ENCODE data around the gene AATK. TPM values are rescaled to one million over a fixed set of nuclear protein-coding genes. Genes with fewer than 3 reads are reported as not detected.

Gene AATK
- polyA plus RNA-seq, 12 donors = 4.4 to 12.8 (median 9.4) TPM; not detected in 1

GRCh38 chr17:81143200-81143527, 22.9 kb downstream of the AATK start:
- no peak for DNase-seq

DNA sequence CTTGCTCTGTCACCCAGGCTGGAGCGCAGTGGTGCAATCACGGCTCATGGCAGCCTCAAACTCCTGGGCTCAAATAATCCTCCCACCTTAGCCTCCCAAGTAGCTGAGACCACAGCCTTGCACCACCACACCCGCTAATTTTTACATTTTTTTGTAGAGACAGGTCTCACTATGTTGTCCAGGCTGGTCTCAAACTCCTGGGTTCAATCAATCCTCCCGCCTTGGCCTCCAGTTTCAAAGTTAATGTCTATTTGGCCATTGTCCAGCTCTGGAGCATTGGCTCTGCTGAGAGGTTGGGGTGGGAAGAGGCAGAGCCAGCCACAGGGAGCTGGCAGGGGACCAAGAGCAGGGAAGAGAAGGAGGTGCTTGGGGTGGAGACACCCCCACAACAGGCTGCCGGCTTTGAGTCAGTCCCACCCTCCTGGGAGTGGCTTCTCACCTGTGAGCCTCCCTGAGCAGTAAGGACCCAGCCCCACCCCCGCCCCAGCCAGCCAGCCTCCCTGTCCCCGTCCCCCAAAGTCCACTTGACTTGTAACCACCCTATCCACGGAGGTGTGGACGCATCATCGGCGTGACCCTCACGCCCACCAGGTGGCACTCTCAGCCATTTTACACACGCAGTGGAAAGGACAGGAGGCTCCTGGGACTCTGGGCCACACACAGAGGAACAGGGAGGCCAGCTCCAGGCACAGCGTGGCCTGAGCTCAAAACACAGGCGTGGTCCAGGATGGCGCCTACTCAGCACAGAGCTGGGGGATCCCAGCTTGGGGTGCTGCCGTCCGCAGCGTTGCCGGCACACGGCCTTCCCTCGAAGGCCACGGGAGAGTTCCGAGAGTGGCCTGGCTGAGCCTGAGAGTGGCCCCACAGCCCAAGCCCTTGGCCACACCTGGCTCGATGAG, 23.5 kb downstream of the AATK start:
- peak; percentile 87 for DNase-seq

GRCh38 chr17:81140695-81141094, 25.3 kb downstream of the AATK start:
- no peak for DNase-seq

DNA sequence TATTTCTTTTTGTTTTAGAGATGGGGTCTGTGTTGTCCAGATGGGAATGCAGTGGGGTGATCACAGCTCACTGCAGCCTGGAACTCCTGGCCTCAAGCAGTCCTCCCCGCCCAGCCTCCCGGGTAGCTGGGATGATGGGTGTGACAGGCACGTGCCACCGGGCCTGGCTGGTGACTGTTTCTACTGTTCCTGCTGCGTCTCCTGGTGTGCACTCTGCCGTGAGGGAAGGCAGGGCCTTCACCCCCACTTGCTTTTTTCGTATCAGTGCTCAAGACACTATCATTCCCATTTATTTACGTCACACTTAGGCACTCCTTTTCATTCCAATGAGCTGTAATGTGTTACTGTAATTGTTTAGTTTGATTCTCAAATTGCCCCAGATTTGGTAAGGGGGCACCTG, 26.0 kb downstream of the AATK start:
- DNase-seq = no peak

DNA sequence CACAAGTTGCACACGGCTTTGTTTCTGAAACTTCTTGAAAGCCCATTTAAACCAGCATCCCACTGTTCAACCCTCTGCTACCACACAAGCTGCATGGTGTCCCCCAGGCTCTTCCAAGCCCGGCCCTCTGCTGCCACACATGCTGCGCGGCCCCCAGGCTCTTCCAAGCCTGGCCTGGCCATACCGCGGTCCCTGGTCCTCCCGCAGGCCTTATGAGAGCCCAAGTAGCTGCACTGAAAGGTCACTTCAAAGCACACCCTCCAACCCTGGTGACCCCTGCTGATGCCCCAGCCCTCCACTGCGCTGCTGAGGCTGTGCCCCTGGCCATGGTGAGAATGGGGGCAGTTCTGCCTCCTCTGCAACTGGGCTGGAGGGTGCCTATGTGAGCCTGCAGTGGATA, 26.6 kb downstream of the AATK start:
- DNase-seq = no peak

- no peak for DNase-seq
Observed at GRCh38 chr17:81138500-81138899, 27.5 kb downstream of the AATK start.

- DNase-seq = no peak
Observed at GRCh38 chr17:81138083-81138482, 27.9 kb downstream of the AATK start.

GRCh38 chr17:81137248-81137647, 28.8 kb downstream of the AATK start:
- DNase-seq = no peak

DNA sequence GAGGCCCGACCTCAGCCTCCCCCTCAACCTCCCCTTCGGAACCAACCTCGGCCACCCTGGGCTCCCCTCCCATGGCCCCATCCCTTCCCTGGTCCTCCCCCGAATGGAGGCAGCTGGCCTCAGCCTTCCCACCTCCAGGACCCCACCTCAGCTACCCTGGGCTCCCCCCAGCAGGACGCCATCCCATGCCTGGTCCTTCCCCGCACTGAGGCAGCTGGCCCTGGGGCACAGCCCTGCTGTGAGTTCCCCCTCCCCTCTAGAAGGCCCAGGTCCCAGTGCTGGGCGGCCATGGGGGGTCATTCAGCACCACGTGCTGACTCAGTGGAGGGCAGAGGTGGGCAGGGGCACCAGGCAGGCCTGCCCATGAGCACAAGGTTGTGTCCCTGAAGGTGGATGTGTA, 29.7 kb downstream of the AATK start:
- DNase-seq = no peak

- DNase-seq = no peak
Observed at GRCh38 chr17:81135505-81136278, 30.3 kb downstream of the AATK start.

- DNase-seq = no peak
Observed at GRCh38 chr17:81134064-81134781, 31.8 kb downstream of the AATK start.

DNA sequence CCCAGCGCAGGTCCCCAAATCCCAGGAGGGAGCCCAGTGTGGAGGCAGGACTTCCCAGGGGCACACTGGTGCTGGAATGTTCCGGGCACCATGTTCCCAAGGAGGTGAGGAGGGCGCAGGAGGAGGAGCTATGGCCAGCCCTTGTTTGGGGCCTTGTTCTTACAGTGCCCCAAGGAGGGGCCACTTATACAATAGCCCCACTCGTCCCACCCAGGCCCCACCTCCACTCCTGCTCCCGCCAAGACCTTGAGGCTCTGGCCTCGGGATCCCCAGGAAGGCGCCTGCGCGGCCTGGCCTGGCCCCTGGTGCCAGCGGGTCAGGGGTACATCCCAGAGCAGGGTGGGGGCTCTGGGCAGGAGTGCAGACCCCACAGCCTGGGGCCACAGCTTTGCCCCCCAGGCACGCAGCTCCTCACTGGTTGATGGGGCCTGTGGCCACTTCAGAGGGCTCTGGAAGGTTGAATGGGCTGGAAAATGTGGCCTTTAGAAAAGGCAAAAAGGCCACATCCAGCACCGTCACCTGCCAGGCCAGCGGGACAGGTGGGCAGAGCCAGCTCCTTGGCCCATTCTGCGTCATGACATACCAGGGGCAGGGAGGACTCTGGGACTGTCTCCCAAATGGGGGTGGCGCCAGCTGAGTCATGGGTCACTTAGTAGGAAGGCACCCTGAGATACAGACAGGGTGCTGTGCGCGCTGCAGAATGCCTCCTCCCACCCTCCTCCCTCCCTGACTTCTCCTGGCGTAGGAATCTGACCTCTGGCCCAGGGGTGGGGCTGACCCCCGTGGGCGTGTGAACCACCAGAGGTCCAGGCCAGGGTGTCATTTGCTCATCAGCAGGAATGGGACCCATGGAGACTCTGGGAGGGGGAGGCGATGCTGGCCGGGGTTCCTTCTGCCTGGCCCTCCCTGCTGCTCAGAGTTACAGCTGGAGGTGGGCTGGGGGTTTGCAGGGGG, 33.0 kb downstream of the AATK start:
- DNase-seq = no peak

- no peak for DNase-seq
Observed at GRCh38 chr17:81132197-81132540, 33.9 kb downstream of the AATK start.

DNA sequence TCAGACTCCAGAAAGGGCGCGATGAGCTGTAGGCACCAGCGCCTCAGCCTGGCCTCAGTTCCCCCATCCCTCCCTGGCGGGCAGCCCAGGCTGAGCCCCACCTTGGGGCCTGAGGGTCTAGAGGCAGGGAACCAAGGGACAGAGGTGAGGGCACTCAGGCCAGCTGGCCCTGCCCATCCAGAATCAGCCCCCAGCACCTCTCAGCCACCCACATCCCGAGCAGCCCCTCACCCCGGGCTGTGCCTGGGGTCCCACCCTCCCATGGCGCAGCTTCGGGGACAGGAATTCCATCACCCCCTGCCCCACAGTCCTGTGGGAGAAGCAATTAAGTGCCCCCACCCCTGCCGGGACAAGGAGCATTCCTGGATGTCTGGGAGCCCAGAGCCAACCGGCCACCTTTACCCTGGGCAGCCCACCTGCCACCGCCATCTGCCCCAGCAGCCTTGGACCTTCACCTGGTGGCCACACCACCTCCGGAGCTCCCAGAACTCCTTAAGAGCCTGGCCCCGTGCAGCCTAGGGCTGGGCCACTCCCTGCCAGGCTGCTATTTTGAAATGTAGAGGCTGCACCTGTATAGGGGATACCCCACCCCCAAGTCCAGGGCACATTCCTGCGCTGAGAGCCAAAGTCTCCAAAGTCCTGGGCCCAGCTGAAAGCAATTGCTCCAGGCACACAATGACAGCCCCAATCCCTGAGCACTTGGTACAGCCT, 34.4 kb downstream of the AATK start:
- DNase-seq = no peak

DNA sequence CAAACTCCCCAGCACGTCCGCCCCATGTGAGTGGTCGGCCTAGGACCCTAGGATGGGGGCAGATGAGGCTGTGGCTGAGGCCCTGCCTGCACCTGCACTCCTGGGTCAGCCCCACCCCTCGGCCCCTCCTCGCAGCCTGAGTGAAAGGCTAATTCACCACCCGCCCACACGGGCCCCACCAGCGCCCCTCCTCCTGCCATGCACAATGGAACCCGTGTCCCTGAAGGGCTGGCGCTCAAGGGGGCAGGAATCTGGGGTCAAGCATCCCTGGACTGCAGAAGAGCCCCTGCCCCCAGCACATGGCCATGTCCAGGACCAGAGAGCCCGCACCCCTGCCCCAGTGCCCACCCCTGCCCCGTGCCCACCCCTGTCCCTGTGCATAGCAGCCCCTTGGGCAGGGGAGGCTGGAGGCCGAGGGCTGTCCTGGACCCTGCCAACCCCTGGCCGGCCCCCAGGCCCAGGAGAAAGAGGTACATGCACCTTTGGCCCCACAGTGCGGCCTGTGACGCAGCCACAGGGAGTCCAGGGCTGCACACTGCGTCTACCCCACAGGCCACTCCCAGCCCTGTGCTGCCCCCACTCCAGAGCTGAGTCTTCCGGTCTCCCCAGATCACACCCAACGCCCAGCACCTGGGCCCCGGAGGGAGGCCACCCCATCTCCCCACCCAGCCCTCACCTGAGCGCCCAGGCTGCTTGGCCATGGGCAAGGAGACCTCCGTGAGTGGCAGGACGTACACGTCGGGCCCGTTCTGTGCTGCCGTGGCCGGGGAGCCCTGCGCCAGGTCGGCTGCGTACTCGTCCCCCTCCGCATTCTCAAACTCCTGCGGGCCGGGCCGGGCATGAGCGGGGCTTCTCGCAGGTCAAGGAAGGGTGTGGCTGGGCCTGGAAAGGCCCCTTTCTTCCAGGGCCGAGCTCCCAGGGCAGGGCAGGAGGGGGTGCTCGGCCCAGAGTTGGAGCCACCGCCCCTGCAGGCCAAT, 35.3 kb downstream of the AATK start:
- no peak for DNase-seq

DNA sequence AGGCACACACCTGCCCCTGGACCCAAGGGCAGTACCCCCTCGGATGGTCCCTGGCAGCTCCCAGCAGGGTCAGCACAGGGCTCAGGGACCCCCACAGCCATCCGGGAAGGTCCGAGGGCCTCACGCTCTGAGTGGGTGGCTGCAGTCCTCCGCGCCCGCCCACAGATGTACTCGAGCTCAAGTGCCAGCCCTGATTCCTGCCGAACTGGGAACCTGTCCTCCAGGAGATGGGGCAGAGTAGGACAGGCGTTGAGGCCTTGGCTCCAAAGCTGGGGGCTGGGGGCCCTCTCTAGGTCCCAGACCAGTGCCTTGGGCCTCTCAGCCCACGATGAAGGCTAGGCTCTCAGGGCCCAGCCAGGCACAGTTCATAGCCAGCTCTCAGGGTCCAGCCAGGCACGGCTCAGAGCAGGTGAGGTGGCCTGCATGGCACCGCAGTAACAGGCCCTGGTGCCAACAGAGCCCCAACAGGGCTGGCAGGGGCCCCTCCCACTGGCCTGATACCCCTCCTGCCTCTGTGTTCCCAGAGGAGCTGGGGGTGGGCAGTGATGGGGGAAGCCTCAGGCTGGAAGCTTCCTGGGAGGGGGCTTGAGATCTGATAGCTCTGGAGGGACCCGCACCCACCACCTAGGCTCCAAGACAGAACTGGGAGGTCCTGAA, 36.2 kb downstream of the AATK start:
- no peak for DNase-seq

DNA sequence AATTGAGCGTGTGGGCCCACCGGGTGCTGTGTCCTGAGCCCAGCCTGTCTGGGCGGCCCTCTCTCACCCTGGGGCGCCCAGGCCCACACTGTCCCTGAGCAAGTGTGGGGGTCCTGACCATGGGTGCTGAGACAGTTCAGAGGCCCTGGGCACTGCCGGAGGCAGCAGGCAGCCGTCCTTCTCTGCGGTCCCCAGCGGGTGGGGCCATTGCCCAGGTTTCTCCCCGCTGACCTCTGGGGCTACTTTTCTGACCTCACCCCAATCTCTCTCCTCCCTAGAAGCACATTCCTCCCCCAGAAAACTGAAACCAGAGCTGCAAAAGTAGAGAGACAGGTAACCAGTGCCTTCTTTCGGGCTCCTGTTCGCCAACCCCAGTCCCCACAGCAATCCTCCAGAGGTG, 36.7 kb downstream of the AATK start:
- no peak for DNase-seq

GRCh38 chr17:81128774-81129173, 37.2 kb downstream of the AATK start:
- DNase-seq = no peak

DNA sequence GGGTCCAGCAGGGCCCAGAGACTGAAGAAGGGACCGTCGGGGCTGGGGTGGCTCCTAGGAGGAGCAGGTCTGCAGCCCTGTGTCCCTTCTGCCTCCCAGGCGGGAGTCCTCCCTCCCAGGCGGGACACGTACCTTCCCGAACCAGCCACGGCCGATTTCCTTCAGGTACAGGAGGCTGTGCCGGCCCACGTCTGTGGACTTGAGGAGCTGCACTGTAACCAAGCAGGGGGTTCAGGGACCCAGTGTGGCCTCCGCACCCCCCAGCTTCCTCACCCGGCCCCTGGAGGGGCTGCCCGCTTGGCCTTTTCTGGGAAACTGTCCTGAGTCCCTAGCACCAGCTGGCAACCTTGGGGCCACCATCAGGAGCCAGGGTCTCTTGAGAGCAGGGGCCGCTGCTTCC, 37.7 kb downstream of the AATK start:
- no peak for DNase-seq
